ENCODE results near the gene CCDC85B.

Gene CCDC85B

GRCh38 chr11:65911682-65912568 is 21.5 kb downstream of the CCDC85B start:
- no peak for DNase-seq (ENCODE audit: low spot score)

GRCh38 chr11:65912845-65913244 is 22.4 kb downstream of the CCDC85B start:
- no peak for DNase-seq (ENCODE audit: low spot score)

- no peak for DNase-seq (ENCODE audit: low spot score)
These were observed 24.8 kb downstream of the CCDC85B start for GRCh38 chr11:65915101-65915820.

GRCh38 chr11:65915821-65916251 is 25.4 kb downstream of the CCDC85B start:
- DNase-seq (ENCODE audit: low spot score): no peak

- DNase-seq (ENCODE audit: low spot score): no peak
These were observed 25.9 kb downstream of the CCDC85B start for GRCh38 chr11:65916391-65916790.

- no peak for DNase-seq (ENCODE audit: low spot score)
These were observed 26.6 kb downstream of the CCDC85B start for GRCh38 chr11:65917077-65917433.

- DNase-seq (ENCODE audit: low spot score): no peak
These were observed 27.1 kb downstream of the CCDC85B start for GRCh38 chr11:65917434-65918210.

- no peak for DNase-seq (ENCODE audit: low spot score)
These were observed 28.0 kb downstream of the CCDC85B start, which contains the start of gene C11orf68 for GRCh38 chr11:65918211-65919140. Gene C11orf68, minus strand, starts transcription at chr11:65919062. Its CDS starts 31 bp downstream, at chr11:65919031.

- peak; percentile 100 for DNase-seq (ENCODE audit: low spot score)
These were observed 28.7 kb downstream of the CCDC85B start, which contains the start of gene DRAP1 for GRCh38 chr11:65919141-65919572. Gene DRAP1, plus strand, starts transcription at chr11:65919426. Its CDS starts 76 bp downstream, at chr11:65919502.

- DNase-seq (ENCODE audit: low spot score): no peak
These were observed 29.3 kb downstream of the CCDC85B start for GRCh38 chr11:65919573-65920371.

- no peak for DNase-seq (ENCODE audit: low spot score)
These were observed 29.9 kb downstream of the CCDC85B start for GRCh38 chr11:65920372-65920802.

- no peak for DNase-seq (ENCODE audit: low spot score)
These were observed 30.6 kb downstream of the CCDC85B start for GRCh38 chr11:65921033-65921555.

GRCh38 chr11:65921876-65922275 is 31.4 kb downstream of the CCDC85B start:
- DNase-seq (ENCODE audit: low spot score): no peak

- DNase-seq (ENCODE audit: low spot score): no peak
These were observed 32.1 kb downstream of the CCDC85B start for GRCh38 chr11:65922565-65922964.

- no peak for DNase-seq (ENCODE audit: low spot score)
These were observed 34.9 kb downstream of the CCDC85B start for GRCh38 chr11:65925397-65925796.

- no peak for DNase-seq (ENCODE audit: low spot score)
These were observed 37.5 kb downstream of the CCDC85B start for GRCh38 chr11:65927904-65928397.

GRCh38 chr11:65928667-65929066 is 38.2 kb downstream of the CCDC85B start:
- DNase-seq (ENCODE audit: low spot score): no peak

GRCh38 chr11:65931773-65932557 is 41.5 kb downstream of the CCDC85B start:
- no peak for DNase-seq (ENCODE audit: low spot score)

- no peak for DNase-seq (ENCODE audit: low spot score)
These were observed 42.1 kb downstream of the CCDC85B start for GRCh38 chr11:65932558-65932919.

Measured in left forelimb (tissue), 1 donor.